Gastroesophageal sphincter (tissue), 3 donors: ENCODE measurements around the gene GSC2.

Experiments used
- CTCF ChIP-seq, 4 experiments: fragments of 200-600 bp in 2 of 4; fragments of 450-650 bp in 2 of 4; sonication (generic) in 1 of 4; IDR thresholded peaks; one replicate each; pipeline ENCODE4 v1.5.1; 2017 to 2019; ENCODE audit warnings: antibody characterized with exemption in 4 of 4, mild to moderate bottlenecking in 2 of 4, moderate library complexity in 2 of 4
- EP300 ChIP-seq: sonication (generic); formaldehyde crosslinking; IDR thresholded peaks from one replicate; pipeline ENCODE4 v1.6.1; 2017; ENCODE audit warnings: antibody characterized with exemption, mild to moderate bottlenecking
- POLR2AphosphoS5 ChIP-seq: sonication (generic); formaldehyde crosslinking; IDR thresholded peaks from one replicate; pipeline ENCODE4 v1.6.1; 2017; ENCODE audit warnings: antibody characterized with exemption

- TF ChIP-seq POLR2AphosphoS5: no peak
- TF ChIP-seq CTCF (IDR thresholded peaks at IDR 0.05): no peak
- no peak for TF ChIP-seq EP300
These were observed 39.0 kb downstream of the GSC2 start for GRCh38 chr22:19111140-19111539.
